Upper lobe of left lung (tissue), 4 donors: ENCODE measurements around the gene C5orf34.

Source experiments
- CTCF ChIP-seq, 6 experiments: fragments of 450-650 bp in 4 of 6; fragments of 200-600 bp in 2 of 6; sonication (generic) in 2 of 6; IDR thresholded peaks; one replicate each; pipeline ENCODE4 v1.5.1; 2016 to 2019; ENCODE audit warnings: antibody characterized with exemption in 6 of 6
- EP300 ChIP-seq, 4 donors: sonication (generic); formaldehyde crosslinking; IDR thresholded peaks; one replicate each; pipeline ENCODE4 v1.5.1; 2017; ENCODE audit warnings: antibody characterized with exemption in 4 of 4, control low read depth in 2 of 4
- POLR2A ChIP-seq, 4 donors: fragments of 450-650 bp; IDR thresholded peaks; one replicate each; pipeline ENCODE4 v1.5.1; 2016 to 2017; ENCODE audit warnings: antibody characterized with exemption in 4 of 4, mild to moderate bottlenecking in 2 of 4

- TF ChIP-seq CTCF (IDR thresholded peaks at IDR 0.05) (no peak), EP300 (IDR thresholded peaks at IDR 0.05) (no peak), POLR2A (IDR thresholded peaks at IDR 0.05) (no peak)
Observed at GRCh38 chr5:43553381-43553780, 38.4 kb upstream of the C5orf34 start.
